ENCODE measurements around the gene GRM3. TPM values are rescaled to one million over a fixed set of nuclear protein-coding genes. Genes with fewer than 3 reads are reported as not detected.

Gene GRM3
- total RNA-seq, 1 experiment from 2014 or later, result not detected

GRCh38 chr7:86647385-86648094, 3.8 kb downstream of the GRM3 start:
- TF ChIP-seq CTCF (conservative IDR thresholded peaks at IDR 0.05; ENCODE audit: low read depth, low read length) (no peak), EZH2phosphoT487 (IDR thresholded peaks at IDR 0.05; ENCODE audit: borderline replicate concordance, low read length) (no peak), EZH2 (IDR thresholded peaks at IDR 0.05; ENCODE audit: low read length, unreplicated experiment) (no peak)
- Histone ChIP-seq H3K4me2 (ENCODE audit: low read length) (no peak overlapping the region), H3F3A (ENCODE audit: low read length, unreplicated experiment) (no peaks in the 10 kb centered on the region), H3K9ac (ENCODE audit: low read length) (no peak overlapping the region), H3K9me2 (replicated peaks; ENCODE audit: low read length) (no peaks in the 10 kb centered on the region), H3K27me3 (ENCODE audit: low read length) (peaks cover 49% of the 10 kb centered on the region), H3K9me3 (ENCODE audit: low read length) (no peaks in the 10 kb centered on the region), H3K36me3 (ENCODE audit: low read depth, low read length) (no peaks in the 10 kb centered on the region), H4K20me1 (ENCODE audit: low read length) (no peaks in the 10 kb centered on the region), H3K4me3 (ENCODE audit: low read length) (no peak overlapping the region), H3K4me1 (ENCODE audit: insufficient read depth, low read length) (no peaks in the 10 kb centered on the region), H2AFZ (ENCODE audit: low read length) (no peak overlapping the region), H3K79me2 (ENCODE audit: low read length) (no peaks in the 10 kb centered on the region), H3K27ac (ENCODE audit: low read length) (no peak overlapping the region)
- BruUV-seq (replicated peaks), result no TSS peak
- intact Hi-C loops (cut with micrococcal nuclease), result no loop called here
- ATAC-seq (no peak), DNase-seq (no peak)
- ChIA-PET CTCF (no interaction called here), POLR2A (ENCODE audit: unreplicated experiment) (no interaction called here)

GRCh38 chr7:86648169-86648568, 4.5 kb downstream of the GRM3 start:
- Histone ChIP-seq H3K4me3 (ENCODE audit: low read length) (no peak overlapping the region), H3K9me2 (replicated peaks; ENCODE audit: low read length) (no peaks in the 10 kb centered on the region), H3K79me2 (ENCODE audit: low read length) (no peaks in the 10 kb centered on the region), H3K4me2 (ENCODE audit: low read length) (no peak overlapping the region), H3K4me1 (ENCODE audit: insufficient read depth, low read length) (no peaks in the 10 kb centered on the region), H3K27me3 (ENCODE audit: low read length) (peaks cover 51% of the 10 kb centered on the region), H3K9ac (ENCODE audit: low read length) (no peak overlapping the region), H3F3A (ENCODE audit: low read length, unreplicated experiment) (no peaks in the 10 kb centered on the region), H2AFZ (ENCODE audit: low read length) (no peak overlapping the region), H4K20me1 (ENCODE audit: low read length) (no peaks in the 10 kb centered on the region), H3K27ac (ENCODE audit: low read length) (no peak overlapping the region), H3K9me3 (ENCODE audit: low read length) (no peaks in the 10 kb centered on the region), H3K36me3 (ENCODE audit: low read depth, low read length) (no peaks in the 10 kb centered on the region)
- ChIA-PET CTCF (interaction anchor here (0.6 kb wide), 1 partner anchor 501 kb away, joined by 5 read pairs; no protein-coding TSS in a partner anchor), POLR2A (ENCODE audit: unreplicated experiment) (no interaction called here)
- ATAC-seq (no peak), DNase-seq (no peak)
- intact Hi-C loops (cut with micrococcal nuclease), result no loop called here
- TF ChIP-seq EZH2phosphoT487 (IDR thresholded peaks at IDR 0.05; ENCODE audit: borderline replicate concordance, low read length) (no peak), EZH2 (IDR thresholded peaks at IDR 0.05; ENCODE audit: low read length, unreplicated experiment) (no peak), CTCF (conservative IDR thresholded peaks at IDR 0.05; ENCODE audit: low read depth, low read length) (no peak)
- BruUV-seq (replicated peaks), result no TSS peak

DNA sequence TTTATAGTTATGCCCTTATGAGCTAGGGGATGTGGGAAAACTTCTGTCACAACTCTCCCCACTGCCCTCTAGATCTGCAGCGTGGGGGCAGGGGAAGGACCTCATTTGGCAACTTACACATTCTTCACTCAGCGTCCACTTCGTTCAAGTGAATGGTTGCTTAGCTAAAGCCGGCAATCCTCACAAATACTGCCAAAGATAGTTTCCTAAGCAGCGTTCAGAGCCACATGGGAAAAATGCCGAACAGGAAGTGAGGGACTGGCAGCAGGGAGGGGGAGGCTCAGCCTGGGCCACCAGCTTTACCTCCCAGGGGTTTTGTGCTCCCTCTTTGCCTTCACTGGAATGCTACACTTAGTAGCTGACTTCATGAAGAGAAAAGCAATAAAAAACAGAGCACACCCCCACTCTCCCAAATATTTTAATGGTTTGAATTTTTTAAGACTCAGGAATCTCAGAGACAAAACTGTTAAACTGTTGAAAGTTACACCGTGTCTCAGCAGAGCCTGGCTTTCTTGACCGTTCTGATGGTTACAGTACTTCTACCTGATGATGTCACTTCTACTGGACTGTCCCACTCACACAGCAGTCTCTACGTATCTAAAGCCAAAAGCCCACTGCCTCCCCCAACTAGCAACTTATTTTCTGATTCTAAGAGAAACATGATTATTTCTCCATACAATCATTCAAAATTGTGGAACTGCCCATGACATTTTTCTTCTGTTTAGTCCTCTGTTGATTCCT, 10.4 kb downstream of the GRM3 start:
- H3K4me3 ChIP-seq (ENCODE audit: low read length), result no peak overlapping the region
- DNase-seq (no peak), ATAC-seq (no peak)
- peaks cover 7% of the 10 kb centered on the region for H3K4me1 ChIP-seq (ENCODE audit: insufficient read depth, low read length)
- H3K27ac ChIP-seq (ENCODE audit: low read length), result no peak overlapping the region
- H3K9ac ChIP-seq (ENCODE audit: low read length), result no peak overlapping the region
- ChIA-PET CTCF (no interaction called here), POLR2A (ENCODE audit: unreplicated experiment) (no interaction called here)
- intact Hi-C loops (cut with micrococcal nuclease), result no loop called here
- H3K27me3 ChIP-seq (ENCODE audit: low read length), result peaks cover 15% of the 10 kb centered on the region
- H3K9me3 ChIP-seq (ENCODE audit: low read length), result no peaks in the 10 kb centered on the region
- H3F3A ChIP-seq (ENCODE audit: low read length, unreplicated experiment), result no peaks in the 10 kb centered on the region
- H2AFZ ChIP-seq (ENCODE audit: low read length), result no peak overlapping the region
- no peak overlapping the region for H3K4me2 ChIP-seq (ENCODE audit: low read length)
- H4K20me1 ChIP-seq (ENCODE audit: low read length), result no peaks in the 10 kb centered on the region
- BruUV-seq (replicated peaks), result no TSS peak
- no peaks in the 10 kb centered on the region for H3K79me2 ChIP-seq (ENCODE audit: low read length)
- TF ChIP-seq CTCF (conservative IDR thresholded peaks at IDR 0.05; ENCODE audit: low read depth, low read length) (no peak), EZH2phosphoT487 (IDR thresholded peaks at IDR 0.05; ENCODE audit: borderline replicate concordance, low read length) (no peak), EZH2 (IDR thresholded peaks at IDR 0.05; ENCODE audit: low read length, unreplicated experiment) (no peak)
- no peaks in the 10 kb centered on the region for H3K9me2 ChIP-seq (replicated peaks; ENCODE audit: low read length)
- no peaks in the 10 kb centered on the region for H3K36me3 ChIP-seq (ENCODE audit: low read depth, low read length)
